HG02973 (cell line): ENCODE measurements around the gene LACTBL1.
"Not testable (repeated sequence)": the region's sequence is repeated elsewhere in the genome, so short reads cannot be mapped to it uniquely, and the experiment has no call there.

Experiments
- ATAC-seq: cut with Tn5 transposase; IDR thresholded peaks from one replicate; pipeline ENCODE4 v1.9.1; 2021; ENCODE audit warnings: moderate library complexity; ENCODE audit not compliant: unreplicated experiment

LACTBL1 gene, protein sequence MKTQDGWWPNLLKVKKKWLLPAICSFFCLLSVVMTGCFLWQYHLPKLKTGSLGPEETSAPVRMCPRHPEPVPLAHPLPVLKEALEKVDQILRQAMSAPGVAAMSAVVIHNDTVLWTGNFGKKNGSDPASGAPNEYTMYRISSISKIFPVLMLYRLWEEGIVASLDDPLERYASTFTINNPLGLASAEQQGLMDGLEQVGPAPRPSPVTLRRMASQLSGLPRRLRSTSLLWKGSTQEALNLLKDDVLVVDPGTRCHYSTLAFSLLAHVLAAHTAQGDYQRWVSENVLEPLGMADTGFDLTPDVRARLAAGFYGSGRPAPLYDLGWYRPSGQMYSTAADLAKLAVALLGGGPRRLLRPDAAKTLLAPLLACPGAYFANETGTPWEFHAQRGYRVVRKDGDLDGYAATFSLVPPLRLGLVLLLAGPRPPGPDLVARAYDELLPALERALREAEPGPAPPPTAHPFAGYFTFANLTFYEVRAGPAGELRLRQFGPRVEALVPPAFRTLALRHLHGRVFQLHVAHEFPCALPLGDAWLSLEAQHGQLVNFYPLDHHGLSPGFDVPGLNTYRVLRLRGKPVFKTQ

DNA sequence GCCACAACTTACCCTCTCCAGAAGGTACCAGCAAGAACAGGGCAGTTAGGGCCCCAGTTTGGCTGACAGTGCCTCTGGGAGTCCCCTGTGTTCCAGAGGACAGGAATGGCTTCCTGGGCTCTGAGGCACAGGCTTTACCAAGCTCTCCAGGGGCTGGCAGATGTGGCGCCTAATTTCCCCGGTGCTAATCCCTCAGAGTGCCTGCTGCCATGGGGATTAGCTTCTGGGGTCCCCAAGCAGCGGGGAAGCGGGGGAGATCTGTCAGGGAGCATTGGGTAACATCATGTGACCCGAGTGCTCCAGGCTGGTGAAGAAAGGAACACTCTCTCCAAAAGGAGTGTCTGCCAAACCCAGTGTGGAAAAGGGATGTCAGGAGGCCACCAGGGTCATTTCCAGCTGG, at the start of gene LACTBL1:
Gene LACTBL1, minus strand, starts transcription at position 107 of the 400 bp plus-strand sequence. CDS start 550 bp downstream, outside the sequence.
- no peak for ATAC-seq

DNA sequence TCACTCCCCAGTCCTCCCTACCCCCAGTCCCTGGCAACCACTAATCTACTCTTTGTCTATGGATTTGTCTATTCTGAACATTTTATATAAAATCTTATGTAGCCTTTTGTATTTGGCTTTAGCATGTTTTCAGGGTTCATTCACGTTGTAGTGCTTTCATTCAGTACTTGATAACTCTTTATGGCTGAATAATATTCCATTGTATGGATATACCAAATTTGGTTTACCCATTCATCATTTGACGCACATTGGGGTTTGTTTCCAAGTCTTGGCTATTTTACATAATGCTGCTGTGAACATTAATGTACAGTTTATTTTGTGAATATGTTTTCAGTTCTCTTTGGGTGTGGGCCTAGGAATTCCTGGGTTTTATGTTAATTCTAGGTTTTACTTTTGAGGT, 49.2 kb upstream of the LACTBL1 start:
- ATAC-seq: no peak

DNA sequence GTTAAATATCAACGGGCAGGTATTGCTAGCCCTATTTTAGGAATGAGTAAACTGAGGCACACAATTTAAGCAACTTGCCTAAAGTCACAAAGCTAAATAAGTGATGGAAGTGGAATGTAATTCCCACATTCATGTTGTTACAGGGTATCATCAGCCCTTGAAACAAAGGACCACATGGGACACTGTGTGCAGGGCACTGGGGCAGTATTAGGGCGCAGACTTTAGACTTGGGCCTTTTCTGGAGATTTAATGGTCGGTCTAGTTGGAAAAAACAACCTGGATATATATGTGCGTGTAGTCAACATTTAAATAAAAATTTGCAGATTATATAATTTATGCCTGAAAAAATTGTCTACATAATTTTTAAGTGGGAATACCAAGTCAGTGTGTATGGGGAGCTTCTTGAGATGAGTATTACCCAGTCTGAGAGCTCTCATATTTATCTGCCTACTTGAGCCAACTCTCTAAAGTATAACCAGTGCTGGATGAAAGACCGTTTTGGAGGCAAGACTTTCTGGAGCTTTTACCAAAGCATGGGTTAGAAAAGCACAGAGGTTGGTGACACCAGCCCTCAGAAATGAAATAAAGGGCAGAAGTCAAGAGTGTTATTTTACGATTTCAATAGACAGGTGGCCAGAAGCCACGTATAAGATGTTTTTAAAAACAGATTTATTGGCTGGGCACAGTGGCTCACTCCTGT, 48.2 kb upstream of the LACTBL1 start:
- ATAC-seq: no peak

DNA sequence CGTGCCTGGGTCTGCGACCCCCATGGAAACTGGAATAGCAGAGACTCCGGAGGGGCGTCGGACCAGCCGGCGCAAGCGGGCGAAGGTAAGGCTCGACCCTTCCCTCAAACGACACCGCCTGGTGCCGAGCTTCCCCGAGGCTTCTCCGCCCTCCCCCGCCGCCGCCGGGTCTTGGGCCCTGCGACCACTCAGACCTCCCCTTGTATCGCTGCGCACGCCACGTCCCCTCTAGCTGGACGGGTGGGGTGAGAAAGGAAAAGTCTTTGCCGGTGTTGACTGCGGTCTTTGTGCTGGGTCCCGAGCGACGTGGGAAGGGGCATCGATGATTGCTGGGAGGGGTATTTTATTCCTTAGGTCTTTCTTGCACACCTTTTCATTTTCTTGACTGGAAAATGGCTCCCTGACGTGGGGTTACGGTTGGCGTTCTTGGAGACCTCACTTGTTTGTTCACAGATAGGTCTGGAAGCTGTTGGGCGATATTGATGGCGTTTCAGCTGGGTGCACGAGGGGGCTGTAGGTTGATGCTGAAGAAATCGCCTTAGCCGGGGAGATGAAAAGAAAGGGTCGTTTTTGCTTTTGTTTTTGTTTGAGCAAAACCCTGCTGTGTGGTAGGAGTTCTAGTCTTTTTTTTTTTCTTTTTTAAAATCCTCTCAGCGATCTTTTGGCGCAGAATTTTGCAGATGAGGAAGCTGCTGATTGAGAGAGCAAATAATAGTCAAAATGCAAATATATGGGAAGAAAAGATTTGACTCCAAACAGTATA, 47.4 kb upstream of the LACTBL1 start:
- peak; percentile 23 for ATAC-seq

DNA sequence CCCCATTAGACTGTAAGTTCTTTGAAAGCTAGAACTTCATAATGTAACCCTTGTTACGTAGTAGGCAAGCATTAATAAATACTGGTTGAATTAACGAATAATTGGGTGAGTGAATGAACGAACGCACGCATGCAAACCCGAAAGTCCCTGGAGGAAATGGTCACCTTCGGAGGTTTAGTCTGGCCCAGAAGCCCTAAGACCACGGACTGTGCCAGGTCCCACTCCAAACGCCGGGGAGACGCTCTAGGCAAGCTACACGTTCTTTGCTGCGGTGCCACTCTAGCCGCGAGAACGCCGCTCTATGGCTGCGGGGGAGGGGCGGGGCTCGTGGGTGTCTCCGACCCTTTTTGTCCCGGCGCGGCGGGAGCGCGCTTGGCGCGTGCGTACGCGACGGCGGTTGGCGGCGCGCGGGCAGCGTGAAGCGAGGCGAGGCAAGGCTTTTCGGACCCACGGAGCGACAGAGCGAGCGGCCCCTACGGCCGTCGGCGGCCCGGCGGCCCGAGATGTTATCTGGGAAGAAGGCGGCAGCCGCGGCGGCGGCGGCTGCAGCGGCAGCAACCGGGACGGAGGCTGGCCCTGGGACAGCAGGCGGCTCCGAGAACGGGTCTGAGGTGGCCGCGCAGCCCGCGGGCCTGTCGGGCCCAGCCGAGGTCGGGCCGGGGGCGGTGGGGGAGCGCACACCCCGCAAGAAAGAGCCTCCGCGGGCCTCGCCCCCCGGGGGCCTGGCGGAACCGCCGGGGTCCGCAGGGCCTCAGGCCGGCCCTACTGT, 46.6 kb upstream of the LACTBL1 start, which contains the start of gene KDM1A:
Gene KDM1A, plus strand, starts transcription at position 375 of the 769 bp plus-strand sequence. Its CDS starts 129 bp downstream, at position 504.
- peak; percentile 78 for ATAC-seq

DNA sequence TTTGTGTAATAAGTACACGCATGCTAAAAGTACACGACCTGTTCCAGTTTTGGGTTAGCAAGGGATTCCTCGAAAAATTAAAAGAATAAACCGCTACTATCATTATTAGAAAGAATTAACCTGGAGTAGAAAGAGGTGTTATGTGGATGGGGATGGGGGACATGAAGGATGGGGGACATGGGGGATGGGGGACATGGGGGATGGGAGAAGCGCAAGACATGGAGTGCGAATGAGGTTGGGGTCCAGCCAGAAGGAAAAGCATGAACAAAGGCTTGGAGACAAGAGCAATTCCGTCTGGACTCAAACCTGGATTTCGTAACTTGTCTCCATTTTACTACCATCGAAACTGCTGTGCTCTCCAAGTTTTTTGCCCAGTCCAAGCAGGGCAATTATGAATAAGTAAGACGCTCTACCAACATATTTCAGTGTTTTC, 46.0 kb upstream of the LACTBL1 start:
- no peak for ATAC-seq

DNA sequence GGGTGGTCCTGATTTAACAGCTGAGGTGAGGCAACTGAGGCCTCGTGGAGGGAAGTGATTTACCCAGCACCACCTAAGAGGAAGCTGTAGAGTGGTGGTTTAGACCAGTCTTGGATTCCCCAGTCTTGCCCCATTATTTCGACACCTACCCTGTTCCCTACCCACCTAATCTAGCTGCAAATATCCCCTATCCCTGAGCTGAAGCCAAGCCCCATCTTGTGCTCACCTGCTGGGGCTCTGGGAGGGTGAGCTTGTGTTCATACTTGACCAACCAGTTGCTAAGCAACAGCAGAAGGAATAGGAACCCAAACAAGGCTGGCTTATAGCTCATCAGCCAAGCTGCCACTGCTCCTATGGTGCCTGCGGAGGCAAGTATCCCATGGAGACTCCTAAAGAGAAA, 41.0 kb upstream of the LACTBL1 start:
- ATAC-seq: no peak

DNA sequence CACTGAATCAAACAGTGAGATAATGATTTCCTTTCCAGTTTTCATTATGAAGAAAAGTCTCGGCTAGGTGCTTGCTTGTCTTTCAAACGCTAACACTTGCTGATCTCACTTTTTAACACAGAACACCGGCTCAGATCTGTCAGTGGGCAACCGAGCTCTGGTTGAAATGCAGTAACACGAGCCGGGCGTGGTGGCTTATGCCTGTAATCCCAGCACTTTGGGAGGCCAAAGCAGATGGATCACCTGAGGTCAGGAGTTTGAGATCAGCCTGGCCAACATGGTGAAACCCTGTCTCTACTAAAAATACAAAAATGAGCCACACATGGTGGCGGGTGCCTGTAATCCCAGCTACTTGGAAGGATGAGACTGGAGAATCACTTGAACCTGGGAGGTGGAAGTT, 37.4 kb upstream of the LACTBL1 start:
- not testable (repeated sequence) for ATAC-seq

DNA sequence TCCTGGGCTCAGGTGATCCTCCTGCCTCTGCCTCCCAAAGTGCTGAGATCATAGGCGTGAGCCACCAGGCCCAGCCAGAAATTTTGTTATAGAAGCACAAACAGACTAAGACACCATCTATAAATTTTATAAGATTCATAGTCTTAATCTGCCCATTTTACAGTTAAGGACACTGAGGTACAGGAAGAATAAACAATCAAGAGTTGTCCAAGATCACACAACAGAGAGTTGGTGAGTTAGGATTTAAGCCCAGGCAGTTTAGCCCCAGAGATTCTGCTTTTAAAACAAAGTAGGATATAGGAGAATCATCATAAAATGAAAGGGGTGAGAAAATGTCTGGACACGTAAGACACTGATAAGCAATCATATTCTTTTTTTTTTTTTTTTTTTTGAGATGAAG, 36.2 kb upstream of the LACTBL1 start:
- ATAC-seq: no peak

DNA sequence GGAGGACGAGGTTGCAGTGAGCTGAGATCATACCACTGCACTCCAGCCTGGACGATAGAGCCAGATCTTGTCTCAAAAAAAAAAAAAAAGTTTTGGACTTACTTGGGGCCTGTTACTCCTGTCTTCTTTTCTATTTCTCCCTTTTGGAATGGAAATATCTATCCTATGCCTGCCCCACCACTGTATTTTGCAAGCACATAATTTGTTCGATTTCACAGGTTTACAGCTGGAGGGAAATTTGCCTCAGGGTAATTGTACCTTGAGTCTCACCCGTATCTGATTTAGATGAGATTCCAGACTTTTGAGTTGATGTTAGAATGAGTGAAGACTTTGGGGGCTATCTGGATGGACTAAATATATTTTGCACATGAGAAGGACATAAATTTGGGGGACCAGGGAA, 34.4 kb upstream of the LACTBL1 start:
- ATAC-seq: no peak

DNA sequence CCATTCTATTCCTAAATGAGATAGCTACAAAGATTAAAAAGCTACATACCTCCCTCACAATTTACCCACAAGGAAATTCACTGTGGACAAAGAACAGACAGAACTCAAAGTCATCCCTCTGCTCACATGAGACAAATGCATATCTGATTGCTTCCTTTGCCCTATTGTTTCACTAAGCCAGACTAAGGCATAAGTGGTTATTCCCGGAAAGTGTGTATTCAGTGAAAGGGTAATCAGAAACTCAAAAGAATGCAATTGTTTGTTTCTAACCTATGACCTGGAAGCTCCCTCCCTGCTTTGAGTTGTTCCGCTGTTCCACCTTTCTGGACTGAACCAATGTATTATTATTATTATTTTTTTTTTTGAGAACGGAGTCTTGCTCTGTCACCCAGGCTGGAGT, 32.1 kb upstream of the LACTBL1 start:
- not testable (repeated sequence) for ATAC-seq

DNA sequence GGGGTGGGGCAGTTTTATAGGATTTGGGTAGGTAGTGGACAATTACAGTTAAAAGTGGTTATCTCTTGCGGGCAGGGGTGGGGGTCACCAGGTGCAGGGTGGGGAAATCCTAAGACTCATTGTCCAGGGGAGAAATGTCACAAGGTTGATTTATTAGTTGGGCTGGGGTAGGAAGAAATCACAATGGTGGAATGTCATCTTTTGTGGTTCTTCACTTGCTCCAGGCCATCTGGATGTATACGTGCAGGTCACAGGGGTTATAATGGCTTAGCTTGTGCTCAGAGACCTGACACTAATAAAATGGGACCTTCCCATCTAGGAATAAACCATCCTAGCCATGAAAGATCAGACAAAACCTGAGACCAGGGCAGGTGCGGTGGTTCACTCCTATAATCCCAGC, 31.4 kb upstream of the LACTBL1 start:
- no peak for ATAC-seq

DNA sequence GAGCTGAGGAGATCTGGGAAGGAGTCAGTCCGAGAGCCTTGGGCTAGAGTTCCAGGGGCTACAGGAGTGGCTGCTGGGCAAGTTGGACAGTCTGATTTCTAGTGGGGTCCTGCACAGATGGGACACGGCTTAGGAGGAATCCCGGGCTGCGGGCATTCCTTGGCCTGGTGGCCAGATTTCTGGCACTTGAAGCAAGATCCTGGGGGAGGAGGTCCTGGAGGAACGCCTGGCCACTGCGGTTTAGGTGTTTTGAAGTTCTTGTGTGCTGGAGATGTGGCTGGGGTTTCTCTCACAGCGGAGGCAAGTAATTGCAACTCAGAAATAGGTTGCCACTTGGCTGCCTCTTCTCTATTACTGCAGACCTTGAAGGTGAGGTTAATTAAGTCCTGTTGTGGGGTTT, 29.6 kb upstream of the LACTBL1 start:
- not testable (repeated sequence) for ATAC-seq

DNA sequence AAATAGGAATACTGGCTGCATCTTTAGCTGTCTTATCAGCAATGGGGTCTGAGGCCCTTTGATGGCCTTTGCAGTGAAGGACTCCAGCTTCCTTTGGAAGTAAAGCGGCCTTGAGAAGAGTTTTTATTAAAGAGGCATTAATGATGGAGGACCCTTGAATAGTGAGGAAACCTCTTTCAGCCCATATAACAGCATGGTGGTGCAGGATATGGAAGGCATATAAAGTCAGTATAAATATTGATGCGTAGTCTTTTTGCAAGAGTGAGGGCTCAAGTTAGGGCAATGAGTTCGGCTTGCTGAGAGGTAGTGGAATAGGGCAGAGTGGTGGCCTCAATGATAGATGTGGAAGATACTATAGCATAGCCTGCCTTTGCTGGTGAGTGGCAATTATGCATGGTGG, 27.5 kb upstream of the LACTBL1 start:
- ATAC-seq: not testable (repeated sequence)

DNA sequence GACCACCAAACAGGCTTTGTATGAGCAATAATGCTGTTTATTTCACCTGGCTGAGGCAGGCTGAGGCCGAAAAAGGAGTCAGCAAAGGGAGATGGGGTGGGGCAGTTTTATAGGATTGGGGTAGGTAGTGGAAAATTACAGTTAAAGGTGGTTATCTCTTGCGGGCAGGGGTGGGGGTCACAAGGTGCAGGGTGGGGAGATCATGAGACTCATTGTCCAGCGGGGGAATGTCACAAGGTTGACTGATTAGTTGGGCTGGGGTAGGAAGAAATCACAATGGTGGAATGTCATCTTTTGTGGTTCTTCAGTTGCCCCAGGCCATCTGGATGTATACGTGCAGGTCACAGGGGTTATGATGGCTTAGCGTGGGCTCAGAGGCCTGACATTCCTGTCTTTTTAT, 24.9 kb upstream of the LACTBL1 start:
- ATAC-seq: not testable (repeated sequence)

DNA sequence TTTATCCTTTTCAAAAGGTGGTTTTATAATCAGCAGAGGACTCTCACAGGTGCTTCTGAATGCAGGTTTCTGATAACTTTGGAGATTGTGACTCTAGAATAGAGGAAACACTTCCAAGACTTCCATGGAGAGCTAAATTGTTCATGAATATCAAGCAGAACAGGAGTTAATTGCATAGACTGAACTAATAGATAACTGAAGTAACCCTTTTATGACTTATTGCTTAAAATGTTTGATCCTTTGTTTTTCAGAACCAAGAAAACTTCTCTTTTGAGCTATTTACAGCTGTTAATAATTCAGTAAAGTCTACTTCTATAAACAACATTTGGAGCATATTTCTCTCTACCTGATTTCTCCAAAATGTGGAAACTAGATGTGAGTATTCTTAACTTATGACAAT, 23.1 kb upstream of the LACTBL1 start:
- ATAC-seq: no peak

DNA sequence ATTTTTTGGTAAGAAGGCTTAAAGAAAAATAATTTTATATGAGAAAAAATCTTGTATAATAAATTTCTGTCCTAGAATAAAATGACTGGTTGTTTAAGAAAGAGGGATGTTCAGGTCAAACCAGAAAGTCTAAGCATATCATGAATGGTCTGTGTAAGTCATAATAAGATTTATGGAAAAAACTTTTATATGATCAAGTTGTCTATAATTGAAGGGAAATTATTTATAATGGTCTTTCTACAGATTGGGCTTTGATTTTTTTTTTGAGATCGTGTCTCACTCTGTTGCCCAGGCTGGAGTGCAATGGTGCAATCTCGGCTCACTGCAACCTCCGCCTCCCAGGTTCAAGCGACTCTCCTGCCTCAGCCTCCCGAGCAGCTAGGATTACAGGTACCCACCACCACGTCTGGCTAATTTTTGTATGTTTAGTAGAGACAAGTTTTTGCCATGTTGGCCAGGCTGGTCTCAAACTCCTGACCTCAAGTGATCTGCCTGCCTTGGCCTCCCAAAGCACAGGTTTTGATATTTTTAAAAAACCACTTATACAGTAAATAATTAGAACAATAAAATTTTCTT, 20.6 kb upstream of the LACTBL1 start:
- ATAC-seq: not testable (repeated sequence)

DNA sequence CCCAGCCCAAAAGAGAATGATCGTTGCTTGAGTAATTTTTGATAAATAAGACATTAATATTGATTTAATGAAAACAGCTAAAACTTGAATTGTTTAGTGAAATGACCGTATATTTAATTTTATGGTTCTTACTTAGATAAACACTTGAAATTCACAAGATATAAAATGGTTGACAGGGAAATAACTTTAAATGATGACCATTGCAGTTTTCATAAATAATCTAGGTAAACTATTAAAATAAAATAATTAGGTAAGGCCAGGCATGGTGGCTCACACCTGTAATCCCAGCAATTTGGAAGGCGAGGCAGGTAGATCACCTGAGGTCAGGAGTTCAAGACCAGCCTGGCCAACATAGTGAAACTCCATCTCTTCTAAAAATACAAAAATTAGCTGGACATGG, 19.7 kb upstream of the LACTBL1 start:
- ATAC-seq: not testable (repeated sequence)

DNA sequence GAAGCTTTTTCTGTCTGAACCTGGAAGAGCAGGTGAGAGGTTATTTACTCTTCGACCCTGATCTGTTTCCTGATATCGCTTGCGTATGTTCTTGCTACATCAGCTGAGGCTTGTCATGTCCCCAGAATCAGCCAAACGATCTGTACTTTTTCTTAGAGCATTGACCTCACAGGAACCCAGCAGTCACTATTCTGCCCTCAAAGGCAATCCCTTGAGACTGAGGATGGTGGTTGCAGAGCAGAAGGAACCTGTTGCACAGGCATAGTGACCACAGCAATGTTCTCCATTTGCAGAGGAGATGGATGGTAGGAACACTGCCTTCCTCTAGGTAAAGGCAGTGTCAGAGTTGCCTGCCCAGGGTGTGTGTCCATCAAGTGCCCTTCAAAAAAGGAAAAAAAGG, 11.3 kb upstream of the LACTBL1 start:
- ATAC-seq: no peak

DNA sequence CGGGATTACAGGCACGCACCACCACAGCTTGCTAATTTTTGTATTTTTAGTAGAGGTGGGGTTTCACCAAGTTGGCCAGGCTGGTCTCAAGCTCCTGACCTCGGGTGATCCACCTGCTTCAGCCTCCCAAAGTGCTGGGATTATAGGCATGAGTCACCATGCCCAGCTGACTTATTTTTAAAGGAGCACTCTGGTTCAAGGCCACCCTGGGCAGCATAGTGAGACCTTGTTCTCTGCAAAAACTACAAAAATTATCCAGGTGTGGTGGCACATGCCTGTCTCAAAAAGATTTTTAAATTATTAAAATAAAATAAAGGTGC, 7.8 kb upstream of the LACTBL1 start:
- not testable (repeated sequence) for ATAC-seq
